GM19025 (cell line): ENCODE measurements around the gene ADSS1.

Experiments used
- ATAC-seq: cut with Tn5 transposase; IDR thresholded peaks from one replicate; pipeline ENCODE4 v1.9.1; 2021; ENCODE audit warnings: mild to moderate bottlenecking, low read depth, moderate library complexity; ENCODE audit not compliant: unreplicated experiment

The ADSS1 gene

GRCh38 chr14:104712881-104713734 lies 10.9 kb upstream of the ADSS1 start:
- no peak for ATAC-seq

- no peak for ATAC-seq
Measured at GRCh38 chr14:104714066-104714465, 10.0 kb upstream of the ADSS1 start.

GRCh38 chr14:104714681-104715080 lies 9.3 kb upstream of the ADSS1 start:
- ATAC-seq = no peak

- no peak for ATAC-seq
Measured at GRCh38 chr14:104715416-104715815, 8.6 kb upstream of the ADSS1 start.

GRCh38 chr14:104715871-104716270 lies 8.2 kb upstream of the ADSS1 start:
- ATAC-seq = no peak

- no peak for ATAC-seq
Measured at GRCh38 chr14:104717137-104717536, 6.9 kb upstream of the ADSS1 start.

GRCh38 chr14:104717646-104718045 lies 6.4 kb upstream of the ADSS1 start:
- ATAC-seq = no peak

GRCh38 chr14:104718147-104718546 lies 5.9 kb upstream of the ADSS1 start:
- no peak for ATAC-seq

- ATAC-seq = no peak
Measured at GRCh38 chr14:104718871-104719270, 5.2 kb upstream of the ADSS1 start.

GRCh38 chr14:104719343-104719742 lies 4.7 kb upstream of the ADSS1 start:
- ATAC-seq = no peak

GRCh38 chr14:104721505-104722431 lies 2.3 kb upstream of the ADSS1 start:
- no peak for ATAC-seq

- ATAC-seq = no peak
Measured at GRCh38 chr14:104722938-104723650, 935 bp upstream of the ADSS1 start.

- ATAC-seq = no peak
Measured at GRCh38 chr14:104724407-104724980, 465 bp downstream of the ADSS1 start.

GRCh38 chr14:104724981-104725771 lies 1.1 kb downstream of the ADSS1 start:
- ATAC-seq = no peak

GRCh38 chr14:104725772-104726548 lies 1.9 kb downstream of the ADSS1 start:
- no peak for ATAC-seq

GRCh38 chr14:104726600-104727451 lies 2.8 kb downstream of the ADSS1 start:
- no peak for ATAC-seq

GRCh38 chr14:104728631-104729030 lies 4.6 kb downstream of the ADSS1 start:
- no peak for ATAC-seq
